Ascending aorta (tissue), 2 donors: Measurements from ENCODE around the gene DUSP22. TPM values are rescaled to one million over a fixed set of nuclear protein-coding genes. Genes with fewer than 3 reads are reported as not detected.

Experiments used
- DNase-seq, 2 donors: peaks; one replicate each; pipeline ENCODE4 v3.0.0-alpha.2; 2019; ENCODE audit warnings: low spot score in 2 of 2
- H3K27ac ChIP-seq, 2 donors: fragments of 200-600 bp; sonication (generic); one replicate each; pipeline ENCODE4 v1.5.1; 2016 to 2017; ENCODE audit warnings: mild to moderate bottlenecking in 1 of 2
- H3K27me3 ChIP-seq: fragments of 200-600 bp; sonication (generic); one replicate; pipeline ENCODE4 v1.5.1; 2017
- H3K36me3 ChIP-seq, 2 donors: fragments of 200-600 bp; sonication (generic); one replicate each; pipeline ENCODE4 v1.5.1; 2016
- H3K4me1 ChIP-seq, 2 donors: fragments of 200-600 bp; sonication (generic); one replicate each; pipeline ENCODE4 v1.5.1; 2016 to 2017; ENCODE audit warnings: mild to moderate bottlenecking in 1 of 2
- H3K4me3 ChIP-seq, 2 donors: fragments of 200-600 bp; sonication (generic); one replicate each; pipeline ENCODE4 v1.5.1; 2016 to 2017; ENCODE audit warnings: mild to moderate bottlenecking in 1 of 2
- H3K9me3 ChIP-seq, 2 donors: fragments of 200-600 bp; sonication (generic); one replicate each; pipeline ENCODE4 v1.5.1; 2016
- CTCF ChIP-seq, 3 experiments: fragments of 200-600 bp in 2 of 3; fragments of 450-650 bp in 1 of 3; sonication (generic) in 2 of 3; IDR thresholded peaks; one replicate each; pipeline ENCODE4 v1.5.1; 2016 to 2019; ENCODE audit warnings: antibody characterized with exemption in 3 of 3, mild to moderate bottlenecking in 1 of 3, moderate library complexity in 1 of 3
- intact Hi-C: fragments of 100-400 bp; cut with DNase I; formaldehyde crosslinking; loops from one replicate; pipeline ENCODE4 v1.15.1; 2023
- total RNA-seq: library from RNA; depleted of rRNA; stranded (reverse); fragments of >200 nt; gene quantifications from one replicate; pipeline ENCODE4 v1.1.0, GENCODE V29; 2016

Gene DUSP22
- total RNA-seq, 1 donor from 2014 or later: 216 TPM

GRCh38 chr6:389622-390021, 97.3 kb downstream of the DUSP22 start:
- Histone ChIP-seq H3K4me3 (no peak overlapping the region), H3K36me3 (no peaks in the 10 kb centered on the region), H3K4me1 (peaks cover 0 to 6% of the 10 kb centered on the region in 2 donors), H3K27ac (no peak overlapping the region), H3K9me3 (no peaks in the 10 kb centered on the region), H3K27me3 (peaks cover 10% of the 10 kb centered on the region)
- no peak for TF ChIP-seq CTCF (IDR thresholded peaks at IDR 0.05)
- intact Hi-C loops: no loop called here
- DNase-seq: no peak

GRCh38 chr6:390914-391558, 98.7 kb downstream of the DUSP22 start:
- Histone ChIP-seq H3K27me3 (peaks cover 10% of the 10 kb centered on the region), H3K36me3 (no peaks in the 10 kb centered on the region), H3K27ac (no peak overlapping the region), H3K9me3 (no peaks in the 10 kb centered on the region), H3K4me3 (peak overlapping the region; percentile 50 to 59), H3K4me1 (peaks cover 0 to 6% of the 10 kb centered on the region in 2 donors)
- no peak for DNase-seq
- intact Hi-C loops: no loop called here
- TF ChIP-seq CTCF (IDR thresholded peaks at IDR 0.05): no peak

- no peak for DNase-seq
- H3K27ac ChIP-seq: no peak within 1 kb of the TSS
- peak within 1 kb of the TSS; percentile 50 to 59 for H3K4me3 ChIP-seq
- no peak for TF ChIP-seq CTCF (IDR thresholded peaks at IDR 0.05)
- H3K4me1 ChIP-seq: peaks cover 0 to 6% of the 10 kb centered on the region in 2 donors
- no peaks in the 10 kb centered on the region for H3K36me3 ChIP-seq
- H3K27me3 ChIP-seq: peaks cover 10% of the 10 kb centered on the region
- H3K9me3 ChIP-seq: no peaks in the 10 kb centered on the region
- intact Hi-C loops: no loop called here
These were observed 99.5 kb downstream of the DUSP22 start, which contains the start of gene IRF4 for GRCh38 chr6:391559-392440. Gene IRF4, plus strand, starts transcription at chr6:391752. Its CDS starts 1,401 bp downstream, at chr6:393153.

GRCh38 chr6:392441-393390, 100.4 kb downstream of the DUSP22 start:
- Histone ChIP-seq H3K27me3 (peaks cover 10% of the 10 kb centered on the region), H3K27ac (no peak overlapping the region), H3K4me3 (peak overlapping the region; percentile 50 to 59), H3K9me3 (no peaks in the 10 kb centered on the region), H3K36me3 (no peaks in the 10 kb centered on the region), H3K4me1 (peaks cover 0 to 6% of the 10 kb centered on the region in 2 donors)
- intact Hi-C loops: no loop called here
- no peak for DNase-seq
- no peak for TF ChIP-seq CTCF (IDR thresholded peaks at IDR 0.05)
